HG03460 (cell line): ENCODE results near the gene EPHB1.
"Not testable (repeated sequence)": the region's sequence is repeated elsewhere in the genome, so short reads cannot be mapped to it uniquely, and the experiment has no call there.

ENCODE experiments used
- ATAC-seq: cut with Tn5 transposase; IDR thresholded peaks from one replicate; pipeline ENCODE4 v1.9.1; 2021; ENCODE audit not compliant: unreplicated experiment

EPHB1 gene

DNA sequence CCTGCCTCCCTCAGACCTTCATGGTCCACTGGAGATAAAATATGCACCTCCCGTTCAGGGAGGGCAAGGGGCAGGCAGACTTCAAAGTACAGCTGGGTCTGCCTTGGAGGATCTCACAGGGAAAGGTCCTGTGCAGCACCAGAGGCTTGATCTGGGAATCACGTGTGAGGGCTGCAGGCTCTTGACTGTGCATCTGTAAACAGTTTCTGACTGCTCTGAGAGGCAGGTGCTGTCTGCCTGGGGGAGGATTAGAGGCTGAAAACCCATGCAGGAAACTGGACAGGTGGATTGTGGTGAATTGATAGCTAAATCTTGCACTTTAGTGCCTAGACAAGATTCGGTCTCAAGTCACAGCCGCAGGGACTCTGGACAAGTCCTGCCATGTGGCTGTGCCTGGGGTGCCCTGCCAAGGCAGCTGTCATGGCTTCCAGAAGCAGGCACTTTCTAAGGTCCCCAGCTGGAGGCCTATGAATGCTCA lies 239.3 kb downstream of the EPHB1 start:
- no peak for ATAC-seq

DNA sequence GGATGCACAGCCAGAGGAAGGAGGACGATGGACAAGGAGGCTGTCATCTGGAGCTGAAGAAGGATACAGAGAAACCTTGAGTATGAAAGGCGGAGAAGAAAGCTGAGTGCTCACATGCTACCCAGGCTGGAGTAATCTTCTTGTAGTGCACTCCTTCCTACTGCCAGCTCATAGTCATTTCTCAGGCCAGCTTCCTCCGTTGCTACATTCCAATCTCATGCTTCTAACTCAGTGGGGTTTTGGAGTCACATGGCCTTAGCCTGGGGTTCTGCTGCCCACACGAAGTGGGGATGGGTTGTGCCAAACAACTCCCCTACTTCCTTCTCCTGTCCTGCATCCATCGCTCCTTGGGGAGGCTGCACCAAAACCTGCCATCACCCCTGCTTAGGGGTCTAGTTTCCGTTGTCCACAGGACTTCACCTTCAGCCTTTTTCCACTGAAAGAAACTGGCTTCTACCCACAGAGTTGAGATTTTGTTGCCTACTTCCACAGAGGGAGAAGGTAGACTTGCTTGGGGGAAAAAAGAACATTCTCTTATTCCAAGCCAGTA lies 239.9 kb downstream of the EPHB1 start:
- no peak for ATAC-seq

DNA sequence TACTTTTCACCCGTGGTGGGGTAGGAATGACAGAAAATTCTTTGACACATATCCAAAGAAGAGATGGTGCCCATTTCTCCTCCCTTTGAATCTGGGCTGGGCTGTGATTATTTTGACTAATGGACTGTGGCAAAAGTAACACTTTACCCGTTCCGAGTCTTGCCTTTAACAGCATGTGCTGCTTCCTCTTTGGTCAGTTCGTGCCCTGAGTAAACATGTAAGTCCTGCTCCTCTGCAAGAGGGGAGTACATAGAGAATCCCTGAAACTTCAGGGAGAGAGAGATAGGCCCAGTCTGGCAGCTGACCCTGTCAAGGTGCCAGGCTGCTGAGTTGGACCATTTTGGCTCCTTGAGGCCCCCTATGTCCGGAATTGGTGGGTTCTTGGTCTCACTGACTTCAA lies 243.1 kb downstream of the EPHB1 start:
- ATAC-seq: no peak

DNA sequence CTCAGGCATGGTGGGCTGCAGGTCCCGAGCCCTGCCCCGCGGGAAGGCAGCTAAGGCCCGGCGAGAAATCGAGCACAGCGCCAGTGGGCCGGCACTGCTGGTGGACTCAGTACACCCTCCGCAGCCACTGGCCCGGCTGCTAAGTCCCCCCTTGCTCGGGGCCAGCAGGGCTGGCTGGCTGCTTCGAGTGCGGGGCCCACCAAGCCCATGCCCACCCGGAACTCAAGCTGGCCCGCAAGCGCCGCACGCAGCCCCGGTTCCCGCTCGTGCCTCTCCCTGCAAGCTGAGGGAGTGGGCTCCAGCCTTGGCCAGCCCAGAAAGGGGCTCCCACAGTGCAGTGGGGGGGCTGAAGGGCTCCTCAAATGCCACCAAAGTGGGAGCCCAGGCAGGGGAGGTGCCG lies 244.5 kb downstream of the EPHB1 start:
- not testable (repeated sequence) for ATAC-seq

DNA sequence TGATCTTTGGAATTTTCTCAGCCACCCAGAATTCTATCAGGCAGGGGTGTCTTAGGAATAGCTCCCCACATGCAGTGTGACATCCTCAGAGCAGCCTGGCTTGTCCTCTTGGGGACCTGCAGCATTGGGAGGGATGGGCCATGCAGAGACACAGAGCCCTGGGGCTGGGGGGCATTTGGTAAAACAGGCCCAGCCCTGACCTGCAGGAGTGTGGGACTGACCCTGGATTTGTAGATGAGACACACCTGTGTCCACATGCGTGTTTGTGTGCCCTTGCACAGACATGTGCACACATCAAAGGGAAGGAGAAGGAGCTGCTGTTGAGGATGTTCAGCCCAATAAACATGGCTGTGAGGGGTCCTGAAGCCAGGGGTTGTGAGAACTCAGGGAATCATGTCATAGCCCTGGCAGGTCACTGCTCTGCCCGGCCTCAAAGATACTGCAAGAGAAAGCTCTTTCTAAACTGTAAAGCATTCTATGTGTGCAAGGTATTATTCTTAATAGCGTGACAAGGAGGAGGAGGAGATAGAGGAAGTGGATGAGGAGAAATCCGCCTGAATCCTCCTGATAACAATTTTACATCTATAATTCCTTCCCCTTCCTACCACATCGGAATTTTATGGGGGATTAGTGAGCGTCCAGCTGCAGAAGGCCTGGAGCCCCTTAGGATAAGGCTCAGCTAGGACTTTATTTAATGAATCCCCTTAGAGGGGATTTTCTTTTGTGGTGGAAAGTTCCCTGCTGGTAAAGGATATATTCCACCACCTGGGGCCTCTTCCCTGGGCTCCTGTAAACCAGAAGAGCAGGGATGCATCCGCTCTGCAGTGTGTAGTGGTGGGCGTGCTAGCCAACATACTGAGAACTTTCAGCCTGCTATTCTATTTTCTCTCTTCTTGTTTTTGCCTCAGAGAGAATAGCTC lies 245.5 kb downstream of the EPHB1 start:
- ATAC-seq: no peak

DNA sequence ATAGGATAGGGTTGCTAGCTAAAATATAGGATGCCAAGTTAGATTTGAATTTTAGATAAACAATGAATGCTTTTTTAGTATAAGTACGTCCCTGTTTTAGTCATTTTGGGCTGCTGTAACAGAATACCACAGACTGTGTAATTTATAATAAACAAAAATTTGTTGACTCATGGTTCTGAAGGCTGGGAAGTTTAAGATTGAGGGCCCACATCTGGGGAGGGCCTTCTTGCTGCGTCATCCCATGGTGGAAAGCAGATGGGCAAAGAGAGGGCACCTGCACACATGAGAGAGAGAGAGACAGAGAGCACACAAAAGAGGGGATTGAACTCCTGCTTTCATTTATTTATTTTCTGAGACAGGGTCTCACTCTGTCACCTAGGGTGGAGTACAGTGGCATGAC lies 246.5 kb downstream of the EPHB1 start:
- no peak for ATAC-seq

DNA sequence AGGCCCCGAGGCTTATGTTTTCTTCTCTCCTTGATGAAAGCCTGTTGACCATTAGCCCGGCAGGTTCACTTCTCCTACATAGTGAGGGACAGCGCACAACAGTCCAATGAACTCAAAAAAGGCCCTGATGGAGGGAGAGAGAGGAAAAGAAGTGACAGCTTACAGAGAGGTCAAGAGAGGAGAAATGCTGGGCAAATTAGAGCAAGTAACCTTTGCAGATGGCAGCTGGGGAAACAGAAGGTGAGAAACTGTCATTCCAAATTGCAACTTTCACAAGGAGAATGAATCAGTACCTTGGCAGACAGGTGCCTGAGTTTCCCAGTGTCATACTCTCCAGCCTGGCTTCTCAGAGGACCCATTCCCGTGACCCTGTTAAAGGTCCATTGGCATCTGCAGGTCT lies 252.0 kb downstream of the EPHB1 start:
- no peak for ATAC-seq

DNA sequence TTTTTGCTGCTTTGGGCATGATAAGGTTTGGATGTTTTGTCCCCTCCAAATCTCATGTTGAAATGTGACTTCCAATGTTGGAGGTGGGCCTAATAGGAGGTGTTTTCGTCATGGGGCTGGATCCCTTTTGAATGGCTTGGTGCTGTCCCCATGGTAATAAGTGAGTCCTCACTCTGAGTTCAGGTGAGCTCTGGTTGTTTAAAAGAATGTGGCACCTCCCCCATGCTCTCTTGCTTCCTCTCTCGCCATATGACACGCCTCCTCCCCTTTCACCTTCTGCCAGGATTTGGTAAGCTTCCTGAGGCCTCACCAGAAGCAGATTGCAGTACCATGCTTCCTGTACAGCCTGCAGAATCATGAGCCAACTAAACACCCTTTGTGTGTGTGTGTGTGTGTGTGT lies 255.5 kb downstream of the EPHB1 start:
- ATAC-seq: no peak

DNA sequence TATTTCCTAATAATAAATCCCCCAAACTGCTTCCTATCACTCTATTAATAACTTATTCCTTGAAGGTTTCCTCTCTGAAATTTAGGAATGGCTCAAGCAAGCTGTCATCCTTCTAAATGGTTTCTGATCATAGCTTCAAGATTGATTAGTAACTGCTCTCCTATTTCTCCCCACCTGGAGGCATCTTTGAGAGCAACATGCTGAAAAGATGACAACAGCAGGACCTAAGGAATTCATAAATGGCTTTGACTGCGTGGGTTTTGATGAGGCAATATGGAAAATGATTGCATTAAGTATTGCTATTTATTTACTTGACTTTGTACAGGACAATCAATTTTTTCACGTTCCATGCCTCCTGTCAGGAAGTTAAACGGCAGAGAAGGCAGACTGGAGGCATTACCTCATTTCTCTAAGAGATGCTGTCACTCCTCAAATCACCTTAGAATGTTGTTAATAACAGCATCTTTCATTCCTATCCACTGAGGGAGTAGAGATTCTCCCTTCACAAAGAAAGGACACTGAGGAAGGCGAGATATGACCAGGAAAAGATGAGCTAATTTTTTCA lies 256.4 kb downstream of the EPHB1 start:
- ATAC-seq: no peak

DNA sequence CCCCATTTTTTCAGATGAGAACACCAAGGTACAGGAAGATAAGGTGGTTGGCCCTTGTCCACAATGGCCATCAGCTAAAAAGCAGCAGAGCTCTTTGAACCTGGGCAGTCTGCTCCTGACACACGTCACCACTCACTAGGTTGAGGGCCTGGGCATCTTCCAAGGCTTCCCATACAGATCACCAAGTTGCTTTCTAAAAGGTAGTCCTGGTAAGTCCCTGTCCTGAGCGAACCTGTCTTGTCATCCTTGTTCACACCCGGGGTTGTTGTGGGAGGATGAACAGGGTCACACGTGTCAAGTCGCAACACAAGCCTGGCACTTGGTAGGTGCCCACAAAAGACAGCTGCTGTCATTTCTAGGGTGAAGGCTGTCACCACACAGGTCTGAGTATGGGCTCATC lies 260.4 kb downstream of the EPHB1 start:
- ATAC-seq: no peak

DNA sequence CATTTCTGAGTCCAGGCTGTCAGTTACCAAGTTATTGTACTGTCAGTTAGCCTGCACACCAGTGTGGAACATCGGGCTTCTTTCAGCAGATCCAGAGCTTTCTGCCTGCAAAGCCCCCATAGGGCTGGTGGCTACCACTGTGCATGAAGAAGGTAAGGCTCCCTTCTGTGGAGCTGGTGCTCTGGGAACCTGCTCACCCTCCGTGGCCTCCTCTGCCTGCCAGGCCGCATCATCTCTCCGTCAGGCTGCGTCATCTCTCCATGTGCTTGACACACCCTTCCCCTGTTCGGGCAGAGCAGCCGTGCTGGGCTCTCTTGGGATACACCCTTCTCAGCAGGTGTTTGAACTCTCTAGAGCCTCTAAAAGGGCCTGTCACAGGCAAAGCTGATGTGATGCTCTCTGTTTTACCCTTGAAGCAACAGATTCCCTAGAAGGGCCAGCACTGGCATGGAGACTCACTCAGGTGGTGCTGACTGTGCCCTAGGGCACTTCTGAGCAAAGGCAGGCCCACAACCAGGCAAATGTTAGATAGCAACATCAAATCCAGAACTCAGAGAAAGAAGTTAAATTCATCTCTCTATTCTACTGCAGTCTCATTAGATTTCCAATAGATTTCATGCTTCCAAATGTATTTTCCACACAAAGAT lies 261.1 kb downstream of the EPHB1 start:
- ATAC-seq: no peak

DNA sequence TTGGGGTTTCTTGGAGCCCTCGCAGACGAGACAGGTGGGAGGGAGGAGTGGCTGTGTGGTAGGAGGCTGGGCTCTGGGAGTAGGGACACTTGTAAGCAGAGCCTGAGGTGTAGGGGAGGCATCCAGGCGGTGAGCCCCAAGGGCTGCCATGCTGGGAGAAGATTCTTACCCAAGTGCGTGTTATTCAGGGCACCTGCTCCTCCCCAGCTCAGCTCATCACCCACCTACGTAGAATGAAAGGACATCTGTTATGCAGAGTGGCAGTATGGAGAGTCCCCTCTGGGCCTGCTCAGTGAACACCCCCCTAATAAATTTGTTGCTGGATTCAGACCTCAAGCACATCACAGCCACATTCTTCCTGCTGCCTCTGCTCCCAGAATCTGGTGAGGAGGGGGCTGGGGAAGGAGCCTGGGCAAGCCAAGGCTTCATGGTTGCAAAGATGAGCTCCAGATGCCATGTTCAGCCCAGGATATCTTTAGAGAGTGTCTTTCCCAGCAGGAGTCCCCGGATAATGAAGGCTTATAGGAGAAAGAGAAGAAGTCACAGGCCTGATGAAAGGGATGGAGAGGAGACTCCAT lies 261.8 kb downstream of the EPHB1 start:
- no peak for ATAC-seq

DNA sequence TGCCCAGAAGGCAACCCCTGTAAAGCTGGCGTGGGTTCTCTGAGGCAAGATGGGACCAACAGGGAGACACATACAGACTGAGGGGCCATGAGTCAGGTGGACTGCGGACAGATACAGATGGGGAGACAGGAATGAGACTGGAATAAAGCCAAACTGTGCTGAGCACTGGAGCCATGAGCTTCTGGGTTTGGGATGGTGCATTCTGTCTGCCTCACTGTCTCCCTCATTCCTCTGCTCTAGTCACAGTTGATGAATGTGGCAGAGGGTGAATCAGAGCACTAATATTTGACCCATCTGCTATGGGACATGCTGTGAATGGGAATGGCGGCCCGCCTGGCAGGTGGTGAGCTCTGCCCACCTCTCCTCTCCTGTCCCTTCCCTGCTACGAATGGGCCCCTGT lies 262.9 kb downstream of the EPHB1 start:
- no peak for ATAC-seq

DNA sequence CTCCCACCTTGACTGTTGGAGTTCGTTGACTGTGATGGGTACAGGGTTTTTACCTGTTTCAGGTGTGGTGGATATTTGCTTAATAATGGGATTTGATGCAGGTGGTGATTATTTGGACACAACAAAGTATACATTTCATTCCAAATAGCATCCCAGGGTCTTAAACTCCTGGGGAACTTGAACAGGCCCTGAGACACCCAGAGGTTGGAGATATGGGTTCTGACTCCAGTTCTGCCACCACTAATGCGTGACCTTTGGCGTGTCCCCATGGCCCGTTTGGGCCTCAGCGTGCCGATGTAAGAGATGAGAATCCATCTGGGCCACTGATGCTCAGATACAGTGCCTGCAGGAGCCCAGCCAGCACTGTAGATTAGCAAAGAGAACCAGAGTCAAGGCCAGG lies 264.5 kb downstream of the EPHB1 start:
- ATAC-seq: no peak

DNA sequence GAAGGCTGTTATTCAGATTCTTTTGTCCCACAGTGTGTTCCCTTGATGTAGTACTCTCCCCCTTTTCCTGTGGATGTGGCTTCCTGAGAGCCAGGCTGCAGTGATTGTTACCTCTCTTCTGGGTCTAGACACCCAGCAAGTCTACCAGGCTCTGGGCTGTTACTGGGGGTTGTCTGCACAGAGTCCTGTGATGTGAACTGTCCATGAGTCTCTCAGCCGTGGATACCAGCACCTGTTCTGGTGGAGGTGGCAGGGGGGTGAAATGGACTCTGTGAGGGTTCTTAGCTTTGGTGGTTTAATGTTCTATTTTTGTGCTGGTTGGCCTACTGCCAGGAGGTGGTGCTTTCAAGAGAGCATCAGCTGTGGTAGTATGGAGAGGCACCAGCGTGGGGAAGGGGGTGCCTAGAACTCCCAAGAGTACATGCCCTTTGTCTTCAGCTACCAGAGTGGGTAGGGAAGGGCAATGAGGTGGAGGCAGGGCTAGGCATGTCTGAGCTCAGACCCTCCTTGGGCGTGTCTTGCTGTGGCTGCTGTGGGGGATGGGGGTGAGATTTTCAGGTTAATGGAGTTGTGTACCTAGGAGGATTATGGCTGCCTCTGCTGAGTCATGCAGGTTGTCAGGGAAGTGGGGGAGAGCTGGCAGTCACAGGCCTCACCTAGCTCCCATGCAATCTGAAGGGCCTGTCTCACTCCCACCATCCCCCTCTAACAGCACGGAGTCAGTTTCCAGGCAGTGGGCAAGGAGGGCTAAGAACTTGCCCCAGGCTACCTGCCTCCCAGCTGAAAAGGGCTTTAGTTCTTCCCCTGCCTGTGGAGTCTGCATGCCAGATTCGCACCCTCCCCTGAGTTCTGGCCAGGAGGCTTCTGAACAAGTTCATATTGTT lies 272.0 kb downstream of the EPHB1 start:
- not testable (repeated sequence) for ATAC-seq

DNA sequence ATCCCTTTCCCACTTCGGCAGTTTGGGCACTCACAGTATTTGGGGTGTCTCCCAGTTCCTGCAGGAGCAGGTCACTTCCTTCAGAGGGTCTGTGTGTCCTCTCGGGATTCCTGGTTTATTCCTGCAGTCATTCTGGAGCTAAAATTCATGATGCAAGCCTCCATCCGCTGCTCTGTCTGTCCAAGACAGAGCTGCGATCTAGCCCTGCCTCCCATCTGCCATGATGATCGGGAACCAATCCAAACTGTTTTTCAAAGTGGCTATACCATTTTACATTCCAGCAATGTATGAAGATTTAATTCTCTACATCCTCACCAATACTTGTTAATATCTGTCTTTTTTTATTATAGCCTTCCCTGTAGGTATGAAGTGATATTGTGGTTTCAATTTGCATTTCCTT lies 273.0 kb downstream of the EPHB1 start:
- ATAC-seq: no peak

DNA sequence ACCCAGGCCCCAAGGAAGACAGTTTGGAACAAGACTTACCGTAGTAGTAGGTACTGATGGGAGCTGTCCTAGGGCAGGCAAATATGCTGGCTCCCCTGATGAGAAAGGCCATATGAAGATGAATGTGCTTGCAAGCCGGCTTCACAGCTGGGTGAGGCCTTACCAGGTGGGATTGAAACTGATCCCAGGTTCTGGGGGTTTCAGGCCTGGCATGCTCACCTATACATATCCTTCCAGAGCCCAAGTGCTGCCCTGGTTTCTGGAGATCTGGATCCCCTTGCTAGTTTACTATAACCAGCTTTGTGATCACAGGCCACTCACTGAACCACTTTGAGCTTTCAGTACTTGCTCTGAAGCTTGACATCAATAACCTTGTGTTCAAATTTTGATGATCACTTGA lies 274.3 kb downstream of the EPHB1 start:
- no peak for ATAC-seq

DNA sequence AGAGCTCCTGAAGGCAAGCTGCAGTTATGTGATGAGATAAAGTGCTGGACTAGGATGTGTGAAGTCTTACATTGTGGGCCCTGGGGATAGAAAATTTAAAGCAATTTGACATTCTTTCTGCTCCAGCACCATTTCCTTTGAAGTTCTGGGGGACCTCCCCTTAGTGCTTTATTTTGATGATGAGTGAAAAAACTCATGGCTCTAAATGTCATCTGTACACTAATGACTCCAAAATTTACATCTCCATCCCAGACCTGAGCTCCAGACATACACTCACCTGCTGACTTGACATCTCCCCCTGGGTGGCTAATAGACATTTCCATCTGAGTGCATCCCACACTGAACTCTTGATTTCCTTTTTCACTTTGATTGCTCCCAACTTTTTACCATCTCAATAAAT lies 276.4 kb downstream of the EPHB1 start:
- ATAC-seq: no peak

DNA sequence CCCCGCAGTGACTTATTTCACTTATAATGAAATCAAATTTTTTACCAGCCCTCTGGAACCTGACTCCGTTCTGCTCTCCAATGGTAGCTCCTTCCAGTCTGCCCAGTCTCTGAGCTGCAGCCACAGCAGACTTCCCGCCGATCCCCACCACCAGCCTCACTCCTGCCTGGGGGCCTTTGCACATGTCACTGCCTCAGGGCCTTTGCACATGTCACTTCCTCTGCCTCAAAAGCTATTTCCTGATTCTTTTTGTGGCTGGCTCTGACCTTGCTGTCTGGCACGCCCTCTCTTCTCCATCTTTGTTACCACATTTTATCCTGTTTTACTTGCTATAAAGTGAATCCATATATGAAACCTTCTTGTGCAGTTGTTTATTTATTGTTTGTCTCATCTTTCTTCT lies 277.4 kb downstream of the EPHB1 start:
- no peak for ATAC-seq

DNA sequence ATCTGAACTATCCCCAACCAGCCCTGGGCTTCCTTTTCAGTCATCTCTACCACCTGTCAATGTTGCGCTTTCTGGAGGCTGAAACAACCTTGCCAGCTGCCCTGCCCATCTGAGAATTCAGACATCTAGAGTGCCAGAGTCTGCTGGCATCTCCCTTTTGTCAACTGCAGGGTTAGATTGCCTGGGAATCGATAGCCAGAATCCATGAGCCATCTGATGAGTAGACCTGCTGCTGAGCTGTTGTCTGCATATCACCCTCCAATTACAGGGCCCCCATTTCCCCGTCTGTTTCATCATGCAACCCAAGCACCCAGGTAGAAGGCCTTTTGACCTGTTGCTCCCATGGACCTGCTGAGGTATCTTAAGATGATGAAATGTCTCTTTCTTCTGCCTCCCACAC lies 280.1 kb downstream of the EPHB1 start:
- ATAC-seq: no peak
